ENCODE data around the gene ODF2L. TPM values are rescaled to one million over a fixed set of nuclear protein-coding genes. Genes with fewer than 3 reads are reported as not detected.

Gene ODF2L
- total RNA-seq, 2 experiments from 2014 or later: 17.8 to 18.0 TPM

- Mint-ChIP-seq H3K4me3 (no peak overlapping the region), H3K27me3 (ENCODE audit: low read depth) (peaks cover 3% of the 10 kb centered on the region), H3K4me1 (ENCODE audit: low read depth) (peaks cover 4% of the 10 kb centered on the region), H3K9me3 (no peaks in the 10 kb centered on the region), H3K27ac (no peak overlapping the region), H3K36me3 (ENCODE audit: low read depth) (no peaks in the 10 kb centered on the region)
- CTCF ChIA-PET: interaction anchor here (1.5 to 2.5 kb wide), 2 partner anchors 43 to 78 kb away, joined by 6 to 10 read pairs; no protein-coding TSS in a partner anchor
- intact Hi-C loops (cut with micrococcal nuclease): no loop called here
- DNase-seq: no peak
Measured at GRCh38 chr1:86423473-86423872, 27.4 kb upstream of the ODF2L start.

- CTCF ChIA-PET: interaction anchor here (2.5 kb wide), 1 partner anchor 80 kb away, joined by 10 read pairs; no protein-coding TSS in a partner anchor
- peaks cover 4% of the 10 kb centered on the region for H3K4me1 Mint-ChIP-seq (ENCODE audit: low read depth)
- intact Hi-C loops (cut with micrococcal nuclease): no loop called here
- peaks cover 3% of the 10 kb centered on the region for H3K27me3 Mint-ChIP-seq (ENCODE audit: low read depth)
- no peak overlapping the region for H3K27ac Mint-ChIP-seq
- no peak for DNase-seq
- H3K4me3 Mint-ChIP-seq: no peak overlapping the region
- no peaks in the 10 kb centered on the region for H3K9me3 Mint-ChIP-seq
- no peaks in the 10 kb centered on the region for H3K36me3 Mint-ChIP-seq (ENCODE audit: low read depth)
Measured at GRCh38 chr1:86421601-86422280, 25.6 kb upstream of the ODF2L start.

- intact Hi-C loops (cut with micrococcal nuclease): loop anchor here (1.0 to 2.0 kb wide), 4 partner anchors 39 to 321 kb away; no protein-coding TSS in a partner anchor
- peak; percentile 71 for DNase-seq
- Mint-ChIP-seq H3K4me3 (peak overlapping the region; percentile 60), H3K4me1 (ENCODE audit: low read depth) (peaks cover 4% of the 10 kb centered on the region), H3K9me3 (no peaks in the 10 kb centered on the region), H3K27me3 (ENCODE audit: low read depth) (peaks cover 3% of the 10 kb centered on the region), H3K27ac (no peak overlapping the region), H3K36me3 (ENCODE audit: low read depth) (no peaks in the 10 kb centered on the region)
- CTCF ChIA-PET: interaction anchor here (0.9 to 1.3 kb wide), 3 partner anchors 10 to 86 kb away, joined by 3 to 6 read pairs (median 3); no protein-coding TSS in a partner anchor
Measured at GRCh38 chr1:86419277-86419903, 23.3 kb upstream of the ODF2L start.

GRCh38 chr1:86416343-86416742 is 20.2 kb upstream of the ODF2L start:
- no peaks in the 10 kb centered on the region for H3K9me3 Mint-ChIP-seq
- intact Hi-C loops (cut with micrococcal nuclease): no loop called here
- H3K4me3 Mint-ChIP-seq: no peak overlapping the region
- no peaks in the 10 kb centered on the region for H3K36me3 Mint-ChIP-seq (ENCODE audit: low read depth)
- DNase-seq: no peak
- CTCF ChIA-PET: interaction anchor here (0.9 to 2.1 kb wide), 2 partner anchors 57 to 84 kb away, joined by 3 to 6 read pairs; no protein-coding TSS in a partner anchor
- no peak overlapping the region for H3K27ac Mint-ChIP-seq
- H3K4me1 Mint-ChIP-seq (ENCODE audit: low read depth): peaks cover 4% of the 10 kb centered on the region
- H3K27me3 Mint-ChIP-seq (ENCODE audit: low read depth): no peaks in the 10 kb centered on the region

- Mint-ChIP-seq H3K4me3 (no peak overlapping the region), H3K36me3 (ENCODE audit: low read depth) (no peaks in the 10 kb centered on the region), H3K27me3 (ENCODE audit: low read depth) (no peaks in the 10 kb centered on the region), H3K9me3 (no peaks in the 10 kb centered on the region), H3K4me1 (ENCODE audit: low read depth) (no peaks in the 10 kb centered on the region), H3K27ac (no peak overlapping the region)
- DNase-seq: no peak
- CTCF ChIA-PET: no interaction called here
- intact Hi-C loops (cut with micrococcal nuclease): no loop called here
Measured at GRCh38 chr1:86410879-86411278, 14.8 kb upstream of the ODF2L start.

GRCh38 chr1:86409416-86410021 is 13.4 kb upstream of the ODF2L start:
- no peaks in the 10 kb centered on the region for H3K9me3 Mint-ChIP-seq
- no peaks in the 10 kb centered on the region for H3K36me3 Mint-ChIP-seq (ENCODE audit: low read depth)
- H3K27me3 Mint-ChIP-seq (ENCODE audit: low read depth): no peaks in the 10 kb centered on the region
- no peak overlapping the region for H3K4me3 Mint-ChIP-seq
- intact Hi-C loops (cut with micrococcal nuclease): no loop called here
- DNase-seq: no peak
- CTCF ChIA-PET: interaction anchor here (1.0 kb wide), 1 partner anchor 10 kb away, joined by 3 read pairs; no protein-coding TSS in a partner anchor
- no peaks in the 10 kb centered on the region for H3K4me1 Mint-ChIP-seq (ENCODE audit: low read depth)
- no peak overlapping the region for H3K27ac Mint-ChIP-seq

- H3K36me3 Mint-ChIP-seq (ENCODE audit: low read depth): no peaks in the 10 kb centered on the region
- H3K4me1 Mint-ChIP-seq (ENCODE audit: low read depth): peaks cover 39% of the 10 kb centered on the region
- intact Hi-C loops (cut with micrococcal nuclease): loop anchor here (1.0 to 10.0 kb wide), 7 partner anchors 106 to 1702 kb away; partner anchors contain the start of genes HS2ST1, SELENOF, SH3GLB1 and SSX2IP
Measured at GRCh38 chr1:86396498-86396890, 371 bp upstream of the ODF2L start.

GRCh38 chr1:86394416-86394815 is 1.7 kb downstream of the ODF2L start:
- H3K27ac Mint-ChIP-seq: no peak overlapping the region

More at GRCh38 chr1:86396498-86396890, 371 bp upstream of the ODF2L start:
- Mint-ChIP-seq H3K9me3 (peaks cover under 1% of the 10 kb centered on the region), H3K27me3 (ENCODE audit: low read depth) (no peaks in the 10 kb centered on the region), H3K27ac (peak overlapping the region; percentile 91), H3K4me3 (peak overlapping the region; percentile 95)
- peak; percentile 23 for DNase-seq
- CTCF ChIA-PET: interaction anchor here (0.6 to 2.2 kb wide), 8 partner anchors 11 to 308 kb away, joined by 3 to 9 read pairs (median 4); partner anchors contain the start of gene SH3GLB1

GRCh38 chr1:86389307-86389706 is 6.8 kb downstream of the ODF2L start:
- Mint-ChIP-seq H3K36me3 (ENCODE audit: low read depth) (peaks cover 5% of the 10 kb centered on the region), H3K4me1 (ENCODE audit: low read depth) (peaks cover 45% of the 10 kb centered on the region), H3K4me3 (peak overlapping the region; percentile 67), H3K27me3 (ENCODE audit: low read depth) (no peaks in the 10 kb centered on the region), H3K9me3 (peaks cover 5% of the 10 kb centered on the region), H3K27ac (peak overlapping the region; percentile 82)
- DNase-seq: no peak
- CTCF ChIA-PET: interaction anchor here (0.7 to 2.4 kb wide), 3 partner anchors 10 to 129 kb away, joined by 4 to 12 read pairs (median 4); no protein-coding TSS in a partner anchor
- intact Hi-C loops (cut with micrococcal nuclease): loop anchor here (1.0 to 10.0 kb wide), 2 partner anchors 8 to 685 kb away; partner anchors contain the start of gene ZNHIT6

More at GRCh38 chr1:86394416-86394815, 1.7 kb downstream of the ODF2L start:
- Mint-ChIP-seq H3K27me3 (ENCODE audit: low read depth) (no peaks in the 10 kb centered on the region), H3K9me3 (peaks cover 5% of the 10 kb centered on the region), H3K4me3 (peak overlapping the region; percentile 11), H3K36me3 (ENCODE audit: low read depth) (peaks cover 5% of the 10 kb centered on the region), H3K4me1 (ENCODE audit: low read depth) (peaks cover 57% of the 10 kb centered on the region)
- no peak for DNase-seq
- intact Hi-C loops (cut with micrococcal nuclease): loop anchor here (2.0 to 10.0 kb wide), 5 partner anchors 938 to 1700 kb away; partner anchors contain the start of genes BCL10, SSX2IP and SYDE2
- CTCF ChIA-PET: interaction anchor here (0.6 to 1.0 kb wide), 4 partner anchors 106 to 940 kb away, joined by 3 to 6 read pairs (median 4); no protein-coding TSS in a partner anchor

GRCh38 chr1:86388777-86389176 is 7.3 kb downstream of the ODF2L start:
- peaks cover 44% of the 10 kb centered on the region for H3K4me1 Mint-ChIP-seq (ENCODE audit: low read depth)
- no peaks in the 10 kb centered on the region for H3K27me3 Mint-ChIP-seq (ENCODE audit: low read depth)
- DNase-seq: no peak
- no peak overlapping the region for H3K27ac Mint-ChIP-seq
- H3K36me3 Mint-ChIP-seq (ENCODE audit: low read depth): peaks cover 5% of the 10 kb centered on the region
- CTCF ChIA-PET: interaction anchor here (1.3 kb wide), 1 partner anchor 111 kb away, joined by 3 read pairs; no protein-coding TSS in a partner anchor
- intact Hi-C loops (cut with micrococcal nuclease): loop anchor here (1.0 to 10.0 kb wide), 2 partner anchors 9 to 684 kb away; partner anchors contain the start of gene ZNHIT6
- no peak overlapping the region for H3K4me3 Mint-ChIP-seq
- peaks cover 5% of the 10 kb centered on the region for H3K9me3 Mint-ChIP-seq

- no peaks in the 10 kb centered on the region for H3K27me3 Mint-ChIP-seq (ENCODE audit: low read depth)
Measured at GRCh38 chr1:86387916-86388627, 8.1 kb downstream of the ODF2L start.

More at GRCh38 chr1:86387916-86388627, 8.1 kb downstream of the ODF2L start:
- Mint-ChIP-seq H3K9me3 (peaks cover 5% of the 10 kb centered on the region), H3K4me1 (ENCODE audit: low read depth) (peaks cover 37% of the 10 kb centered on the region), H3K36me3 (ENCODE audit: low read depth) (peaks cover 5% of the 10 kb centered on the region), H3K27ac (no peak overlapping the region), H3K4me3 (no peak overlapping the region)
- CTCF ChIA-PET: interaction anchor here (1.3 kb wide), 1 partner anchor 112 kb away, joined by 3 read pairs; no protein-coding TSS in a partner anchor
- intact Hi-C loops (cut with micrococcal nuclease): loop anchor here (10.0 kb wide), 1 partner anchor 683 kb away; the partner anchor contains the start of gene ZNHIT6
- DNase-seq: no peak

Measured in activated naive CD4-positive, alpha-beta T cell treated with anti-CD3 and anti-CD28 coated beads for 36 hours (primary cell).